ENCODE data around the gene USP43.

USP43 gene

DNA sequence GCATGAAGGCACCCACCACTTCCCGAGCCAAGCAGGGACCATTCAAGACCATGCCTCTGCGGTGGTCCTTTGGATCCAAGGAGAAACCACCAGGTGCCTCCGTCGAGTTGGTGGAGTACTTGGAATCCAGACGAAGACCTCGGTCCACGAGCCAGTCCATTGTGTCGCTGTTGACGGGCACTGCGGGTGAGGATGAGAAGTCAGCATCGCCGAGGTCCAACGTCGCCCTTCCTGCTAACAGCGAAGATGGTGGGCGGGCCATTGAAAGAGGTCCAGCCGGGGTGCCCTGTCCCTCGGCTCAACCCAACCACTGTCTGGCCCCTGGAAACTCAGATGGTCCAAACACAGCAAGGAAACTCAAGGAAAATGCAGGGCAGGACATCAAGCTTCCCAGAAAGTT, 82.7 kb downstream of the USP43 start:
- Histone ChIP-seq H3K4me1 (ENCODE audit: control insufficient read depth, low read length) (no peaks in the 10 kb centered on the region), H3F3A (ENCODE audit: control insufficient read depth, insufficient read depth) (no peaks in the 10 kb centered on the region), H3K4me2 (ENCODE audit: low read length) (no peak overlapping the region), H3K9me3 (ENCODE audit: control insufficient read depth, insufficient read depth, low read length) (no peaks in the 10 kb centered on the region), H3K9me2 (replicated peaks; ENCODE audit: control insufficient read depth, low read length) (no peaks in the 10 kb centered on the region), H3K79me2 (ENCODE audit: control insufficient read depth, low read length) (no peaks in the 10 kb centered on the region), H4K20me1 (ENCODE audit: control insufficient read depth, insufficient read depth, low read depth, low read length) (no peaks in the 10 kb centered on the region), H3K36me3 (ENCODE audit: control insufficient read depth, low read length) (no peaks in the 10 kb centered on the region), H3K27me3 (ENCODE audit: control insufficient read depth, low read length) (peaks cover 6% of the 10 kb centered on the region; the same call in 1 of the 2 replicates), H3K27ac (ENCODE audit: low read depth, low read length) (no peak overlapping the region), H3K4me3 (ENCODE audit: low read length) (no peak overlapping the region)
- TF ChIP-seq, protein P1, sequence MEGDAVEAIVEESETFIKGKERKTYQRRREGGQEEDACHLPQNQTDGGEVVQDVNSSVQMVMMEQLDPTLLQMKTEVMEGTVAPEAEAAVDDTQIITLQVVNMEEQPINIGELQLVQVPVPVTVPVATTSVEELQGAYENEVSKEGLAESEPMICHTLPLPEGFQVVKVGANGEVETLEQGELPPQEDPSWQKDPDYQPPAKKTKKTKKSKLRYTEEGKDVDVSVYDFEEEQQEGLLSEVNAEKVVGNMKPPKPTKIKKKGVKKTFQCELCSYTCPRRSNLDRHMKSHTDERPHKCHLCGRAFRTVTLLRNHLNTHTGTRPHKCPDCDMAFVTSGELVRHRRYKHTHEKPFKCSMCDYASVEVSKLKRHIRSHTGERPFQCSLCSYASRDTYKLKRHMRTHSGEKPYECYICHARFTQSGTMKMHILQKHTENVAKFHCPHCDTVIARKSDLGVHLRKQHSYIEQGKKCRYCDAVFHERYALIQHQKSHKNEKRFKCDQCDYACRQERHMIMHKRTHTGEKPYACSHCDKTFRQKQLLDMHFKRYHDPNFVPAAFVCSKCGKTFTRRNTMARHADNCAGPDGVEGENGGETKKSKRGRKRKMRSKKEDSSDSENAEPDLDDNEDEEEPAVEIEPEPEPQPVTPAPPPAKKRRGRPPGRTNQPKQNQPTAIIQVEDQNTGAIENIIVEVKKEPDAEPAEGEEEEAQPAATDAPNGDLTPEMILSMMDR (IDR thresholded peaks at IDR 0.05; ENCODE audit: low read depth, low read length, poor library complexity, severe bottlenecking): no peak
- no peak for TF ChIP-seq EZH2phosphoT487 (IDR thresholded peaks at IDR 0.05; ENCODE audit: borderline replicate concordance, low read length)

DNA sequence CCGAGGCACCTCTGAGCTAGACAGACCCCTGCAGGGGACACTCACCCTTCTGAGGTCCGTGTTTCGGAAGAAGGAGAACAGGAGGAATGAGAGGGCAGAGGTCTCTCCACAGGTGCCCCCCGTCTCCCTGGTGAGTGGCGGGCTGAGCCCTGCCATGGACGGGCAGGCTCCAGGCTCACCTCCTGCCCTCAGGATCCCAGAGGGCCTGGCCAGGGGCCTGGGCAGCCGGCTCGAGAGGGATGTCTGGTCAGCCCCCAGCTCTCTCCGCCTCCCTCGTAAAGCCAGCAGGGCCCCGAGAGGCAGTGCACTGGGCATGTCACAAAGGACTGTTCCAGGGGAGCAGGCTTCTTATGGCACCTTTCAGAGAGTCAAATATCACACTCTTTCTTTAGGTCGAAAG, 83.2 kb downstream of the USP43 start:
- Histone ChIP-seq H3K27me3 (ENCODE audit: control insufficient read depth, low read length) (peaks cover 6% of the 10 kb centered on the region; the same call in 1 of the 2 replicates), H3K4me3 (ENCODE audit: low read length) (no peak overlapping the region), H4K20me1 (ENCODE audit: control insufficient read depth, insufficient read depth, low read depth, low read length) (no peaks in the 10 kb centered on the region), H3F3A (ENCODE audit: control insufficient read depth, insufficient read depth) (no peaks in the 10 kb centered on the region), H3K36me3 (ENCODE audit: control insufficient read depth, low read length) (no peaks in the 10 kb centered on the region), H3K4me2 (ENCODE audit: low read length) (no peak overlapping the region), H3K79me2 (ENCODE audit: control insufficient read depth, low read length) (no peaks in the 10 kb centered on the region), H3K27ac (ENCODE audit: low read depth, low read length) (no peak overlapping the region), H3K4me1 (ENCODE audit: control insufficient read depth, low read length) (no peaks in the 10 kb centered on the region), H3K9me2 (replicated peaks; ENCODE audit: control insufficient read depth, low read length) (no peaks in the 10 kb centered on the region), H3K9me3 (ENCODE audit: control insufficient read depth, insufficient read depth, low read length) (no peaks in the 10 kb centered on the region)
- no peak for TF ChIP-seq EZH2phosphoT487 (IDR thresholded peaks at IDR 0.05; ENCODE audit: borderline replicate concordance, low read length)
- TF ChIP-seq, protein P1 (IDR thresholded peaks at IDR 0.05; ENCODE audit: low read depth, low read length, poor library complexity, severe bottlenecking): no peak

DNA sequence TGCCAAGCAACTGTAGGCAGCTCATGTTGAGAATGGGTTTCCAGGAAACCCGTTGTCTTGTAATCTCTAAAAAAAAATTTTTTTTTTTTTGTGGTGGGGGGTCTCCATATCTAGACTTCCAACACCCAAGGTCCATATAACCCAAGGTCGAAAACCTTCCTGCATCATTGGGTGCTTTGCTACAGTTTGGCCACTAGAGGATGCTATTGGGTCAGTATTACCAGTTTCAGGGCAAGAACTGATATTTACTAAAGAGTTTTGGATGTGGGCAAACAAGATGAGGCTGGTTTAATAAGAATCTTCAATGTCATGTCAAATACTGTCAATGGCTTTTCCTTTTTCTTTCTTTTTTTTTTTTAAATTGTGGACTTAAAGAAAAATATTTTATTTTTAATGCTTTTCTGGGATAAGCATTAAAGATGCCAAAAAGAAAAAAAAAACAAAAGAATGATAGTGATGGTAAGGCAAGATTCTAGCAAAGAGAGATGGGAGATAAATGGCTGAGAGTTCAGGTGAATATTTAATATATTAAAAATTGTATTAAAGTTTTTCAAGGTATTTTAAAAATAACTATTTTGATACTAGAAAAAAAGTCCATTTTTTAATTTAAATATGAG, 83.8 kb downstream of the USP43 start:
- Histone ChIP-seq H3K4me2 (ENCODE audit: low read length) (no peak overlapping the region), H3K9me2 (replicated peaks; ENCODE audit: control insufficient read depth, low read length) (no peaks in the 10 kb centered on the region), H3K36me3 (ENCODE audit: control insufficient read depth, low read length) (no peaks in the 10 kb centered on the region), H3K9me3 (ENCODE audit: control insufficient read depth, insufficient read depth, low read length) (no peaks in the 10 kb centered on the region), H3K4me1 (ENCODE audit: control insufficient read depth, low read length) (no peaks in the 10 kb centered on the region), H4K20me1 (ENCODE audit: control insufficient read depth, insufficient read depth, low read depth, low read length) (no peaks in the 10 kb centered on the region), H3K79me2 (ENCODE audit: control insufficient read depth, low read length) (no peaks in the 10 kb centered on the region), H3K27me3 (ENCODE audit: control insufficient read depth, low read length) (peaks cover 6% of the 10 kb centered on the region; the same call in 1 of the 2 replicates), H3K4me3 (ENCODE audit: low read length) (no peak overlapping the region), H3F3A (ENCODE audit: control insufficient read depth, insufficient read depth) (no peaks in the 10 kb centered on the region), H3K27ac (ENCODE audit: low read depth, low read length) (no peak overlapping the region)
- no peak for TF ChIP-seq EZH2phosphoT487 (IDR thresholded peaks at IDR 0.05; ENCODE audit: borderline replicate concordance, low read length)
- TF ChIP-seq, protein P1 (IDR thresholded peaks at IDR 0.05; ENCODE audit: low read depth, low read length, poor library complexity, severe bottlenecking): peak; percentile 82
